ENCODE results near the gene LY6G5B. TPM values are rescaled to one million over a fixed set of nuclear protein-coding genes. Genes with fewer than 3 reads are reported as not detected.

Gene LY6G5B, protein sequence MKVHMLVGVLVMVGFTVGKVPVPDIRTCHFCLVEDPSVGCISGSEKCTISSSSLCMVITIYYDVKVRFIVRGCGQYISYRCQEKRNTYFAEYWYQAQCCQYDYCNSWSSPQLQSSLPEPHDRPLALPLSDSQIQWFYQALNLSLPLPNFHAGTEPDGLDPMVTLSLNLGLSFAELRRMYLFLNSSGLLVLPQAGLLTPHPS
- 14.4 and 16.0 TPM in 2 replicates for total RNA-seq (2022)
- Bru-seq, nascent RNA = percentile 83 among the genes with signal in this experiment
- percentile 93 among the genes with signal in this experiment for BruChase-seq, experiment 1, labeled RNA remaining after a 6-hour chase
- BruChase-seq, experiment 2, labeled RNA remaining after a 2-hour chase = percentile 94 among the genes with signal in this experiment
- long read RNA-seq, partial matches to known transcripts = 0 of 3 reads
- long read RNA-seq, other reads (novel, unspliced or antisense) = 3 of 3 reads

- intact Hi-C loops (cut with micrococcal nuclease) = no loop called here
- Mint-ChIP-seq H3K36me3 (ENCODE audit: insufficient read depth, unreplicated experiment) (peaks cover 72% of the 10 kb centered on the region), H3K4me1 (ENCODE audit: insufficient read depth, unreplicated experiment) (peaks cover 11% of the 10 kb centered on the region), H3K27ac (ENCODE audit: low read depth, unreplicated experiment) (no peak within 1 kb of the TSS), H3K27me3 (ENCODE audit: insufficient read depth, unreplicated experiment) (no peaks in the 10 kb centered on the region), H3K9me3 (ENCODE audit: unreplicated experiment) (no peaks in the 10 kb centered on the region), H3K4me3 (ENCODE audit: unreplicated experiment) (no peak within 1 kb of the TSS)
- DNase-seq (ENCODE audit: unreplicated experiment) = no peak
- TF ChIP-seq CTCF (IDR thresholded peaks at IDR 0.05; ENCODE audit: unreplicated experiment) = no peak
- ChIA-PET POLR2A (interaction anchor here (1.4 kb wide), 1 partner anchor 18 kb away, joined by 3 read pairs; the partner anchor contains the start of gene BAG6), CTCF (no interaction called here)
- BruUV-seq (replicated peaks) = no TSS peak
Observed at GRCh38 chr6:31669676-31670075, at the start of gene LY6G5B. LY6G5B (plus strand) TSS chr6:31669976; CDS start chr6:31670951, 975 bp downstream.

DNA sequence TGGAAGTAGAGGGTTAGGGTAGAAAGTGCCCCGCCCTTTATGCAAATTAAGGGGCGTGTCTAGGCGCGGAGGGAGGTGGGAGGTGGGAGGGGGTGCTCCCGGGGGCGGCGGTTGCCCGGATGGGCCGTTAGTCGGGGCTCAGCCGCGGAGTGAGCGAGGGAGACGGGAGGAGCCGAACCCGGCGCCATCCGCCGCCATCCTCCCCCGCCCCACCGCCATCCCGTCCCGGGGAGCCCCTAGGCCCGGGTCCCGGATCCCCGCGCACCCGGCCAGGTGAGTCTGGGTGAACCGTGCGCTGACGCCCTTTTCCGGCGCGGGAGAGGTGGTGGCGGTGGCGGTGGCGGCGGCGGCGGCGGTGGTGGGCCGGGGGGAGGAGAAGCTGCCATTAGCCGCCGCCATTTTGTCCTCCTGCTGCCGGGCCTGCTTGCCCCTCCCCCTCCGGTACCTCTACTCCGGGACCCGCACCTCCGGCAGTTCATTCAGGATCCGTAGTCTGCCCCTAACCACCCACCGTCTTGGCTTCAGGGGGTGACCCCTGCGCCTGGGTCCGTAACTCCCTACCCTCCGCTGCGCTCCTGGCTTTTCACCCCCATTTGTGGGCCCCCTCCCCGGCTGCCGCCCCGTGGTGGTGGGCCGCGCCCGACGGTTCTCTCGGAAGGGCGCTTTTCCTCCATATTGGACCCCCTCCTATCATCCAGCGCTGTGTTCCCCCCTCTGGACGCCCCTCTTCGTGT lies 49.0 kb upstream of the LY6G5B start, which contains the start of gene PRRC2A:
Gene PRRC2A (plus strand): TSS at position 130 of the 734 bp plus-strand sequence. CDS start 2,075 bp downstream, outside the sequence.
- no peak for TF ChIP-seq CTCF (IDR thresholded peaks at IDR 0.05; ENCODE audit: unreplicated experiment)
- Mint-ChIP-seq H3K4me3 (ENCODE audit: unreplicated experiment) (peak within 1 kb of the TSS; percentile 76), H3K4me1 (ENCODE audit: insufficient read depth, unreplicated experiment) (peaks cover 17% of the 10 kb centered on the region), H3K9me3 (ENCODE audit: unreplicated experiment) (no peaks in the 10 kb centered on the region), H3K36me3 (ENCODE audit: insufficient read depth, unreplicated experiment) (peaks cover 45% of the 10 kb centered on the region), H3K27me3 (ENCODE audit: insufficient read depth, unreplicated experiment) (no peaks in the 10 kb centered on the region), H3K27ac (ENCODE audit: low read depth, unreplicated experiment) (peak within 1 kb of the TSS; percentile 89)
- no peak for DNase-seq (ENCODE audit: unreplicated experiment)
- intact Hi-C loops (cut with micrococcal nuclease) = loop anchor here (1.0 to 5.0 kb wide), 2 partner anchors 42 to 78 kb away; partner anchors contain the start of genes C6orf47, DDX39B and GPANK1
- CTCF ChIA-PET = interaction anchor here (0.9 kb wide), 1 partner anchor 23 kb away, joined by 4 read pairs; no protein-coding TSS in a partner anchor
- BruUV-seq (replicated peaks) = no TSS peak
- POLR2A ChIA-PET = interaction anchor here (0.6 to 8.0 kb wide), 13 partner anchors 18 to 575 kb away, joined by 3 to 117 read pairs (median 4); partner anchors contain the start of genes ABHD16A, ATP6V1G2, BAG6 and C6orf47

- ChIA-PET CTCF (interaction anchor here (0.5 to 1.6 kb wide), 2 partner anchors 24 to 144 kb away, joined by 3 to 5 read pairs; no protein-coding TSS in a partner anchor), POLR2A (interaction anchor here (0.6 to 8.0 kb wide), 22 partner anchors 11 to 1789 kb away, joined by 3 to 117 read pairs (median 4); partner anchors contain the start of genes ABHD16A, ATP6V1G2, BAG6 and C6orf47)
- peak overlapping the region; percentile 76 for H3K4me3 Mint-ChIP-seq (ENCODE audit: unreplicated experiment)
- H3K9me3 Mint-ChIP-seq (ENCODE audit: unreplicated experiment) = no peaks in the 10 kb centered on the region
- peaks cover 17% of the 10 kb centered on the region for H3K4me1 Mint-ChIP-seq (ENCODE audit: insufficient read depth, unreplicated experiment)
- no peak for TF ChIP-seq CTCF (IDR thresholded peaks at IDR 0.05; ENCODE audit: unreplicated experiment)
- intact Hi-C loops (cut with micrococcal nuclease) = loop anchor here (5.0 kb wide), 1 partner anchor 41 kb away; the partner anchor contains the start of genes C6orf47 and GPANK1
- H3K27me3 Mint-ChIP-seq (ENCODE audit: insufficient read depth, unreplicated experiment) = no peaks in the 10 kb centered on the region
- H3K36me3 Mint-ChIP-seq (ENCODE audit: insufficient read depth, unreplicated experiment) = peaks cover 51% of the 10 kb centered on the region
- no peak for DNase-seq (ENCODE audit: unreplicated experiment)
- BruUV-seq (replicated peaks) = TSS peak; percentile 60
- H3K27ac Mint-ChIP-seq (ENCODE audit: low read depth, unreplicated experiment) = peak overlapping the region; percentile 89
Observed at GRCh38 chr6:31621320-31621939, 48.3 kb upstream of the LY6G5B start.
